ENCODE results near the gene FAM81A.

FAM81A gene

DNA sequence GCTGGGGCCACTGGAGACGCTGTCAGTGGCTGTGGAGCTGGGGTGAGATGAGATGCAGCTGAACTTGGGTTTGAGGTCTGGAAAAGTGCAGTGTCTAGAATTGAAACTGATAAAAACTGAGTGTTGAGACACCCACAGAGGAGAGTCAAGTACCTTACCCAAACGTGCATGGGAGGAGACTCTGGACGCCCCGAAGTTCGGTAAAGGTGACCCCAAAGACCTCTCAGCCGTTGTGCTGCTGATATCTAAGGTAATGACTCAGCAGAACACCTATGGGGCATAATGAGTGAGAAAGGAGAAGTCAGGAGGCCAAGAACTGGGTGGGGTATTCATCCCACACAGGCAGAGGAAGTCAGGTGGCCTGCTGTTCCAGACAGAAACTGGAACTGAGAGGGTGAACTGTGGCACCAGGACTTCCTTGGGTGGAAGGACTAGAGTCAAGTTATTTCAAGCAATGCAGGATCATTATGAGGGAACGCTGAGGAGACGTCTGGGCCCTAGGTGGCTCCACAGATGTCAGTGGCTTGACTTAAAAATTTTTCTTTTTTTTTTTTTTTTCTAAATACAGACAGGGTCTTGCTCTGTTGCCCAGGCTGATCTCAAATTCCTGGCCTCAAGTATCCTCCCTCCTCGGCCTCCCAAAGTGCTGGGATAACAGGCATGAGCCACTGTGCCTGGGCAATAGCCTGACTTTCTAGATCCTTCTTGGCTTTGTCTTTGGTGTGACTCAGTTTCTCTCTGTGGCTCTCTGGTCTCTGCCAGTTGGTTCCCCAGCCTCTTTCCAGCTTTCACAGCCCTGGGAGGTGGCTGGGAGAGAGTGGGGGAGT lies 105.9 kb downstream of the FAM81A start:
- TF ChIP-seq SPI1 (IDR thresholded peaks at IDR 0.05; ENCODE audit: borderline replicate concordance, low read depth) (peak; percentile 93), POLR2AphosphoS5 (IDR thresholded peaks at IDR 0.05; ENCODE audit: low read depth) (no peak), GABPA (IDR thresholded peaks at IDR 0.05; ENCODE audit: low read depth) (no peak)
- TF ChIP-seq, protein P1, sequence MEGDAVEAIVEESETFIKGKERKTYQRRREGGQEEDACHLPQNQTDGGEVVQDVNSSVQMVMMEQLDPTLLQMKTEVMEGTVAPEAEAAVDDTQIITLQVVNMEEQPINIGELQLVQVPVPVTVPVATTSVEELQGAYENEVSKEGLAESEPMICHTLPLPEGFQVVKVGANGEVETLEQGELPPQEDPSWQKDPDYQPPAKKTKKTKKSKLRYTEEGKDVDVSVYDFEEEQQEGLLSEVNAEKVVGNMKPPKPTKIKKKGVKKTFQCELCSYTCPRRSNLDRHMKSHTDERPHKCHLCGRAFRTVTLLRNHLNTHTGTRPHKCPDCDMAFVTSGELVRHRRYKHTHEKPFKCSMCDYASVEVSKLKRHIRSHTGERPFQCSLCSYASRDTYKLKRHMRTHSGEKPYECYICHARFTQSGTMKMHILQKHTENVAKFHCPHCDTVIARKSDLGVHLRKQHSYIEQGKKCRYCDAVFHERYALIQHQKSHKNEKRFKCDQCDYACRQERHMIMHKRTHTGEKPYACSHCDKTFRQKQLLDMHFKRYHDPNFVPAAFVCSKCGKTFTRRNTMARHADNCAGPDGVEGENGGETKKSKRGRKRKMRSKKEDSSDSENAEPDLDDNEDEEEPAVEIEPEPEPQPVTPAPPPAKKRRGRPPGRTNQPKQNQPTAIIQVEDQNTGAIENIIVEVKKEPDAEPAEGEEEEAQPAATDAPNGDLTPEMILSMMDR (IDR thresholded peaks at IDR 0.05; ENCODE audit: insufficient read depth, low read length) = no peak
- TF ChIP-seq, protein P2, sequence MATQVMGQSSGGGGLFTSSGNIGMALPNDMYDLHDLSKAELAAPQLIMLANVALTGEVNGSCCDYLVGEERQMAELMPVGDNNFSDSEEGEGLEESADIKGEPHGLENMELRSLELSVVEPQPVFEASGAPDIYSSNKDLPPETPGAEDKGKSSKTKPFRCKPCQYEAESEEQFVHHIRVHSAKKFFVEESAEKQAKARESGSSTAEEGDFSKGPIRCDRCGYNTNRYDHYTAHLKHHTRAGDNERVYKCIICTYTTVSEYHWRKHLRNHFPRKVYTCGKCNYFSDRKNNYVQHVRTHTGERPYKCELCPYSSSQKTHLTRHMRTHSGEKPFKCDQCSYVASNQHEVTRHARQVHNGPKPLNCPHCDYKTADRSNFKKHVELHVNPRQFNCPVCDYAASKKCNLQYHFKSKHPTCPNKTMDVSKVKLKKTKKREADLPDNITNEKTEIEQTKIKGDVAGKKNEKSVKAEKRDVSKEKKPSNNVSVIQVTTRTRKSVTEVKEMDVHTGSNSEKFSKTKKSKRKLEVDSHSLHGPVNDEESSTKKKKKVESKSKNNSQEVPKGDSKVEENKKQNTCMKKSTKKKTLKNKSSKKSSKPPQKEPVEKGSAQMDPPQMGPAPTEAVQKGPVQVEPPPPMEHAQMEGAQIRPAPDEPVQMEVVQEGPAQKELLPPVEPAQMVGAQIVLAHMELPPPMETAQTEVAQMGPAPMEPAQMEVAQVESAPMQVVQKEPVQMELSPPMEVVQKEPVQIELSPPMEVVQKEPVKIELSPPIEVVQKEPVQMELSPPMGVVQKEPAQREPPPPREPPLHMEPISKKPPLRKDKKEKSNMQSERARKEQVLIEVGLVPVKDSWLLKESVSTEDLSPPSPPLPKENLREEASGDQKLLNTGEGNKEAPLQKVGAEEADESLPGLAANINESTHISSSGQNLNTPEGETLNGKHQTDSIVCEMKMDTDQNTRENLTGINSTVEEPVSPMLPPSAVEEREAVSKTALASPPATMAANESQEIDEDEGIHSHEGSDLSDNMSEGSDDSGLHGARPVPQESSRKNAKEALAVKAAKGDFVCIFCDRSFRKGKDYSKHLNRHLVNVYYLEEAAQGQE (IDR thresholded peaks at IDR 0.05; ENCODE audit: insufficient replicate concordance, low read depth) = no peak
- Histone ChIP-seq H3K27ac (replicated peaks) (peak overlapping the region; percentile 2; the same call in 1 of the 2 replicates), H3K4me3 (replicated peaks; ENCODE audit: insufficient read depth, low read length) (no peak overlapping the region), H3K27me3 (ENCODE audit: insufficient read depth, poor library complexity, severe bottlenecking) (no peaks in the 10 kb centered on the region)
- DNase-seq (ENCODE audit: low read depth in 1 of 2, low spot score in 1 of 2) = peak; percentile 33 to 75

DNA sequence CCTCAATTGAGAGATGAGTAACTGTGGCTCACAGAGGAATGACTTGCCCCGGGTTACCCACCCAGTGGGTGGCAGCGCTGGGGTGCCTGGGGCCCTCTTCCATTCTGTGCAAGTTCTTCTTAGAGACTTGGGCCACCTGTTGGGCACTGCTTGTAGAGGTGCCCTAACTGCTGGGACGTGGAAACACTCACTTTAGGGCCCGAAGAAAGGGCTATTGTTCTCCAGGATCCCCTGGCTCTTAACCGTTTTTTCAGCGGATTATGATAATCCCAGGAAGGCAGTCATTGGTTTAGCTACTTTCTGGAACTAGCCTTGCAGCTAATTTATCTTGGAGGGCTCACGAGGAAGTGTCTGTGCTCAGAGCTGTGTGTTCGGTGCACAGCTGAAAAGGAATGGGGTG lies 107.6 kb downstream of the FAM81A start:
- H3K4me3 ChIP-seq (replicated peaks; ENCODE audit: insufficient read depth, low read length) = no peak overlapping the region
- no peaks in the 10 kb centered on the region for H3K27me3 ChIP-seq (ENCODE audit: insufficient read depth, poor library complexity, severe bottlenecking)
- no peak for DNase-seq (ENCODE audit: low read depth in 1 of 2, low spot score in 1 of 2)

DNA sequence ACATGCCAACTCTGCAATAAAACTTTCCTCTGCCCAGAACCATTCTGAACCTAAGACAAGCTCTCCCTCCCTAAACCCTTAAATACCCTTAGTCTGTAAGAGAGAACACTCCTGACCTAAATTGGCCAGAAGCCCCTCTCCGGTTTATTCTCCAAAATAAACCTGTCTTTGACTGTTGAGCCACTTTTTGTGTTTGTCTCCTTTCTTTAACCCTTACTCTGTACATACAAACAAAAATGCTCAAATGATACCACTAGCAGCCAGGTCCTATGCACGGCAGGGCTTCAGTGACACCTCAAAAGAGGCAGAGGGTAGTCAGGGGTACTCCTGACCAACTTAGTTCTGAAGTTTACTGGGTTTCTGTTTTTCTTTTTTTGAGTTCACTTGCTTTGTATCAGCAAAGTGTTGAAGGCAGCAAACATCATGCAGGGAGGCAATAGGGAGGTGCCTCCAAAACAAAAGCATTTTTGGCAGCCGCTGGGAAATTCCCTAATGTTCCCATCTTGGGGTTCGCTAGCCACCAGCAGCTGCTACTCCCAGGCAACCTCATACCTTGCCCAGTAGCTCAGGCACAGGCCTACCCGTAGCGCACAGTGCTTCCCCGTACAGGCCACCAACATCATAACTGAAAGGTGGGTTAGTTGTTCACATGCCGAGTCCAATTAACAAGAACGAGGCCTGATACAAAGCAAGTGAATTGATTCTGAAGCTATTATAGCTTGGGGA lies 110.7 kb downstream of the FAM81A start:
- Histone ChIP-seq H3K27me3 (ENCODE audit: insufficient read depth, poor library complexity, severe bottlenecking) (no peaks in the 10 kb centered on the region), H3K27ac (replicated peaks) (no peak overlapping the region), H3K4me3 (replicated peaks; ENCODE audit: insufficient read depth, low read length) (no peak overlapping the region)
- no peak for DNase-seq (ENCODE audit: low read depth in 1 of 2, low spot score in 1 of 2)
- TF ChIP-seq, protein P2 (IDR thresholded peaks at IDR 0.05; ENCODE audit: insufficient replicate concordance, low read depth) = no peak
- TF ChIP-seq POLR2AphosphoS5 (IDR thresholded peaks at IDR 0.05; ENCODE audit: low read depth) = no peak

More for the DNA sequence above, 107.6 kb downstream of the FAM81A start:
- no peak overlapping the region for H3K27ac ChIP-seq (replicated peaks)
- TF ChIP-seq, protein P2 (IDR thresholded peaks at IDR 0.05; ENCODE audit: insufficient replicate concordance, low read depth) = no peak
- no peak for TF ChIP-seq SPI1 (IDR thresholded peaks at IDR 0.05; ENCODE audit: borderline replicate concordance, low read depth)
- TF ChIP-seq GABPA (IDR thresholded peaks at IDR 0.05; ENCODE audit: low read depth) = no peak
- TF ChIP-seq, protein P1 (IDR thresholded peaks at IDR 0.05; ENCODE audit: insufficient read depth, low read length) = no peak
- no peak for TF ChIP-seq POLR2AphosphoS5 (IDR thresholded peaks at IDR 0.05; ENCODE audit: low read depth)

Measured in HL-60 (cell line).